DMS153 (cell line): Measurements from ENCODE around the gene LY6G5B.

Experiments used
- DNase-seq: peaks from one replicate; lab custom pipeline; 2025; lab: John Stamatoyannopoulos, UW

Gene LY6G5B, protein sequence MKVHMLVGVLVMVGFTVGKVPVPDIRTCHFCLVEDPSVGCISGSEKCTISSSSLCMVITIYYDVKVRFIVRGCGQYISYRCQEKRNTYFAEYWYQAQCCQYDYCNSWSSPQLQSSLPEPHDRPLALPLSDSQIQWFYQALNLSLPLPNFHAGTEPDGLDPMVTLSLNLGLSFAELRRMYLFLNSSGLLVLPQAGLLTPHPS

DNA sequence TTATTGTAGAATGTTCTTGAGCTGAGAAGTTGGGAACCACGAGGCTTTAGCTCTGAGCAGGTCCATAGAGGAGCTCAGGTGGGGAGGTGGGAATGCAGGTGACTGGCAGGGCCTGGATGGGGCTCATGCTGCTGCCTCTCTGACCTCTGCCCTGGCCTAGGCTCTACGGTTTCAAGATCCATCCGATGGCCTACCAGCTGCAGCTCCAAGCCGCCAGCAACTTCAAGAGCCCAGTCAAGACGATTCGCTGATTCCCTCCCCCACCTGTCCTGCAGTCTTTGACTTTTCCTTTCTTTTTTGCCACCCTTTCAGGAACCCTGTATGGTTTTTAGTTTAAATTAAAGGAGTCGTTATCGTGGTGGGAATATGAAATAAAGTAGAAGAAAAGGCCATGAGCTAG is at the start of gene LY6G5B:
Gene LY6G5B (plus strand): TSS at position 301 of the 400 bp plus-strand sequence. CDS start 975 bp downstream, outside the sequence.
- DNase-seq = no peak

DNA sequence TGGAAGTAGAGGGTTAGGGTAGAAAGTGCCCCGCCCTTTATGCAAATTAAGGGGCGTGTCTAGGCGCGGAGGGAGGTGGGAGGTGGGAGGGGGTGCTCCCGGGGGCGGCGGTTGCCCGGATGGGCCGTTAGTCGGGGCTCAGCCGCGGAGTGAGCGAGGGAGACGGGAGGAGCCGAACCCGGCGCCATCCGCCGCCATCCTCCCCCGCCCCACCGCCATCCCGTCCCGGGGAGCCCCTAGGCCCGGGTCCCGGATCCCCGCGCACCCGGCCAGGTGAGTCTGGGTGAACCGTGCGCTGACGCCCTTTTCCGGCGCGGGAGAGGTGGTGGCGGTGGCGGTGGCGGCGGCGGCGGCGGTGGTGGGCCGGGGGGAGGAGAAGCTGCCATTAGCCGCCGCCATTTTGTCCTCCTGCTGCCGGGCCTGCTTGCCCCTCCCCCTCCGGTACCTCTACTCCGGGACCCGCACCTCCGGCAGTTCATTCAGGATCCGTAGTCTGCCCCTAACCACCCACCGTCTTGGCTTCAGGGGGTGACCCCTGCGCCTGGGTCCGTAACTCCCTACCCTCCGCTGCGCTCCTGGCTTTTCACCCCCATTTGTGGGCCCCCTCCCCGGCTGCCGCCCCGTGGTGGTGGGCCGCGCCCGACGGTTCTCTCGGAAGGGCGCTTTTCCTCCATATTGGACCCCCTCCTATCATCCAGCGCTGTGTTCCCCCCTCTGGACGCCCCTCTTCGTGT is 49.0 kb upstream of the LY6G5B start, which contains the start of gene PRRC2A:
Gene PRRC2A (plus strand): TSS at position 130 of the 734 bp plus-strand sequence. CDS start 2,075 bp downstream, outside the sequence.
- DNase-seq = peak; percentile 51

DNA sequence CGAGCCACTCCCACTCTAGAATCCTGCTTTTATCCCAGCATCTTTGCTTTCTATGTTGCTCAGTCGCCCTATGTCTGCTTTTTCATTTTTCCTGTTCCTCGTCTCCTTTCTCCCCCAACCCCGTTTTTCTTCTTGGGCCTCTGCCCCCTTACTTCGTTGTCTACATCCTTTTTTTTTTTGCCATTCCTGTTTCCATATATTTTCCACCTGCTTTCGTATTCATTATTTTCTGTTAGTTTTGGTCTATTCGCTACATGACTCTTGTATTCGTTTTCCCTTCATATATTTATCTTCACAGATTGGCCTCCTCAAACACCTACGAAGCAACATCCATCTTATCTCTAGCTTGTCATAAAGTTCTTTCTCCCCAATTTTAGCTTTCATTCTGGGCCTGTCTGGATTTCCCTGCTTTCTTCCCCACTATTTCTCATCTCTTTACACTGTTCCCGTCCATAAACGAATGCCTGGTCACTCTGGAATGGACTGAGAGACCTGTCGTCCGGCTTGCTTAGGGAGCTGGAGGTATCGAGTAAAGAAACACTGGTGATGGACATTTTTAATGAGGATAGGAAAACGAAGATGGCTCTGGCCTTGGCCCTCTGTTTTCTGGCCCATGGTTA is 48.3 kb upstream of the LY6G5B start:
- DNase-seq = no peak

DNA sequence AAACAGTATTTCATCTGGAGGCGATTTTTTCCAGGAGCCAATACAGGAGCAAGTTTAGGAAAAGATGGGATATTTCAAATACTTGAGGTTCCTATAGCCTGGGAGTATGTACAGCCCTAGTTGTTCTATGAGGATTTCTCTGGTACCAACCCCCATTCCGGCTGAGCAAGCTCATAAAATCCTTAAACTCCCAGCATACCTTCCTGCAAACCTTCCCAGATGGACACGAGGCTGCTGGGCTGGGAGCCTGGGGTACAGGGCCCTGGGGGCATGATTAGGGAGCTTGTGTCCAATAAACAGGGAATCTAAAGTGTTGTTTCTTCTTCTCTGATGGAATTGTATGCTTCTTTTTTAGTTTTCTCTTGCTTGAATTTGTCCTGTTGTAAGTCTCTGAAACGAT is 47.8 kb upstream of the LY6G5B start:
- no peak for DNase-seq

DNA sequence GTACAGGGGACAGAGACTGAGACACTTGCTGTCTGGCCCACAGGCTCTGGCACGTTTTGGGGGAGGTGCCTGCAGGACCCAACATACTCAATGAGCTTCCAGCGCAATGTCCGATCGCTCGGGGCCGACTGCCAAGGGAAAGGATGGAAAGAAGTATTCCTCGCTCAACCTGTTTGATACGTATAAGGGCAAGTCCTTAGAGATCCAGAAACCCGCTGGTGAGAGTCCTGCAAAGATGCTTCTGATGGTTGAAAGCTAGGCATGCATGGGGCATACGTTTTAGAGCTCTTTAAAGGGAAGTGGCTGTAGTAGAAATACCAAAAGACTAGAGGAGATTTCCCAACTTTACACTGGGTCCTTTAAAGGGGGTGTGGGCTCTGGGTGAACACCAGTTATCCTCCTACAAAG is 47.1 kb upstream of the LY6G5B start:
- no peak for DNase-seq

DNA sequence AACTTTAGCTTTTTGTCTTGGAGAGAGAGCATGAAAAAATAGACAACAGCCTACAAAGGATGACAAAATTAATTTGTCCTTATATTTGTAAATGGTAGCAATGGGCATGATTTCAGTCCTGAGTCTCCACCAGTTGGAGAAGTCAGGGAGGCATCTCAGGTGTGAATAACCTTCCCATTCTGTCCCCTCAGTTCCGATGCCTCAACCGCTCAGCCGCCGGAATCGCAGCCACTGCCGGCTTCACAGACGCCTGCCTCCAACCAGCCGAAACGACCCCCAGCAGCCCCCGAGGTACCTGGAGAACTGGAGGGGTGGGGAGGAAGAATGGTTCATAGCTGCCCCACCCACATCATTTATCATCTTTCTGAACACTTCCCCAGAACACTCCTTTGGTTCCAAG is 45.7 kb upstream of the LY6G5B start:
- no peak for DNase-seq

DNA sequence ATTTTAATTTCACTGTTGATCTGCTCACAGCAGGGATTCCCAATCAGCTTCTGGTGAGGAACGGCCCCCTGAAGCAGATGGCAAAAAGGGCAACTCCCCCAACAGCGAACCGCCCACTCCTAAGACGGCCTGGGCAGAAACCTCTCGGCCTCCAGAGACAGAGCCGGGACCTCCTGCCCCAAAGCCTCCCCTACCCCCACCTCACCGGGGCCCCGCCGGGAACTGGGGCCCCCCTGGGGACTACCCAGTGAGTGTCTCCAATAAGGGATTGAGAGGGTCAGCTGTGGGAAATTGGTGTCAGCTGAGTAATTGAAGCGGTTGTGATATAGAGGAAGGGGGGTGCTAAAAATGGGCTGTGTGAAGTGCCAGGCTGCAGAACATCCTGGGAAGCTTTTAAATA is 42.8 kb upstream of the LY6G5B start:
- no peak for DNase-seq

DNA sequence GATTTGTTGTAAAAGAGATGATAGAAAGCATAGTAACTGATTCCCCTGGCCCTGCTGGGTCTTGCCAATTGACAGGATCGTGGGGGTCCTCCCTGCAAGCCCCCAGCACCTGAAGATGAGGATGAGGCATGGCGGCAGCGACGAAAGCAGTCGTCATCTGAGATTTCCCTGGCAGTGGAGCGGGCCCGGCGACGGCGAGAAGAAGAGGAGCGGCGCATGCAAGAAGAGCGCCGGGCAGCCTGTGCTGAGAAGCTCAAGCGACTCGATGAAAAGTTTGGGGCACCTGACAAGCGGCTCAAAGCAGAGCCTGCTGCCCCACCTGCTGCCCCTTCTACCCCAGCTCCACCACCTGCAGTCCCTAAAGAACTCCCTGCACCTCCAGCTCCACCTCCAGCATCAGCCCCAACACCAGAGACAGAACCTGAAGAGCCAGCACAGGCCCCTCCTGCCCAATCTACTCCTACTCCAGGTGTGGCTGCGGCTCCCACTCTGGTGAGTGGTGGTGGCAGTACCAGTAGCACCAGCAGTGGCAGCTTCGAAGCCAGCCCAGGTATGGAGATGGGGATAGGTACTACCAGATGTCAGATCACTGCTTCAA is 42.0 kb upstream of the LY6G5B start:
- DNase-seq = no peak

DNA sequence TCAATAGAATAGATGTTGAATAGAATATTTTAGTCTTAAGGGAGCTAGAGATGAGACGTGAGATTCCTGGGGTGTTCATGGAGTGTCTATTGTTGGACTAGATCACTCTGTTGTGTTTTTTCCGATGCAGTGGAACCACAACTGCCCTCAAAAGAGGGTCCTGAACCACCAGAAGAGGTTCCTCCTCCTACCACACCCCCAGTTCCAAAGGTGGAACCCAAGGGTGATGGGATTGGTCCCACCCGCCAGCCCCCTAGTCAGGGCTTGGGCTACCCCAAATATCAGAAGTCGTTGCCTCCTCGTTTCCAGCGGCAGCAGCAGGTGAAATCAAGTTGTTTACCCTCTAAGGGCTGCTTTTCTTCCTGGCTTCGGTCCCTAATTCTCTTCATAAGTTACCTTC is 40.8 kb upstream of the LY6G5B start:
- DNase-seq = no peak

DNA sequence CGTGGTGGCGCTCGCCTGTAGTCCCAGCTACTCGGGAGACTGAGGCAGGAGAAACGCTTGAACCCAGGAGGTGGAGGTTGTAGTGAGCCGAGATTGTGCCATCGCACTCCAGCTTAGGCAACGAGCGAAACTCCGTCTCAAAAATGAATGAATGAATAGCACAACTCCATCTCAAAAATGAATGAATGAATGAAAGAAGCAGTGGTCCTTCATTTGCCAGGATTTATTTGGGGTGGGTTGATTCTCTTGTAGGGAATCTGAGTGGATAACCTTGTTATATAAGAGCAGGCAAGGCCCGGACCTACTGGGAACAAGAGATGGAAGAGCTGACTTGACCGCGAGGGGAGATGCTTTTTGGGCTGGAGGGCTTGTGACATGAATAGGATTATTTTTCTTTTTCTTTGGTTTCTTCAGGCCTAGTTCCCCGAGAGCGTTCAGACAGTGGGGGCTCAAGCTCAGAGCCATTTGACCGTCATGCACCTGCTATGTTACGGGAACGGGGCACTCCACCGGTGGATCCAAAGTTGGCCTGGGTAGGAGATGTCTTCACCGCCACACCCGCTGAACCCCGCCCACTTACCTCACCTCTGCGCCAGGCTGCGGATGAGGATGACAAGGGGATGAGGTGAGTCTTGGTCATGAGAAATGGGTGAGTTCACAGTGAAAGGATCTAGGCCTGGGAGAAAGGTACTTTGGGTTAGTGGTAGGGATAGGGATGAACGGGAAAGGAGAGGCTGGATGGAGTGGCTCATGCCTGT is 39.4 kb upstream of the LY6G5B start:
- no peak for DNase-seq

DNA sequence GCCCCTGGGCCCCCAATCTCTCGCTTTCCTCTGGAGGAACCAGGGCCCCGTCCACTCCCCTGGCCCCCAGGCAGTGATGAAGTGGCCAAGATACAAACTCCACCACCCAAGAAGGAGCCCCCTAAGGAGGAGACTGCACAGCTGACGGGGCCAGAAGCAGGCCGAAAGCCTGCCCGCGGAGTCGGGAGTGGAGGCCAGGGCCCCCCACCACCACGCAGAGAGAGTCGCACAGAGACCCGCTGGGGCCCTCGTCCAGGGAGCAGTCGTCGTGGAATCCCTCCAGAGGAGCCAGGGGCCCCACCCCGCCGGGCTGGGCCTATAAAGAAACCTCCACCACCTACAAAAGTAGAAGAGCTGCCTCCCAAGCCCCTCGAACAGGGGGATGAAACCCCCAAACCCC is 38.6 kb upstream of the LY6G5B start:
- DNase-seq = no peak

DNA sequence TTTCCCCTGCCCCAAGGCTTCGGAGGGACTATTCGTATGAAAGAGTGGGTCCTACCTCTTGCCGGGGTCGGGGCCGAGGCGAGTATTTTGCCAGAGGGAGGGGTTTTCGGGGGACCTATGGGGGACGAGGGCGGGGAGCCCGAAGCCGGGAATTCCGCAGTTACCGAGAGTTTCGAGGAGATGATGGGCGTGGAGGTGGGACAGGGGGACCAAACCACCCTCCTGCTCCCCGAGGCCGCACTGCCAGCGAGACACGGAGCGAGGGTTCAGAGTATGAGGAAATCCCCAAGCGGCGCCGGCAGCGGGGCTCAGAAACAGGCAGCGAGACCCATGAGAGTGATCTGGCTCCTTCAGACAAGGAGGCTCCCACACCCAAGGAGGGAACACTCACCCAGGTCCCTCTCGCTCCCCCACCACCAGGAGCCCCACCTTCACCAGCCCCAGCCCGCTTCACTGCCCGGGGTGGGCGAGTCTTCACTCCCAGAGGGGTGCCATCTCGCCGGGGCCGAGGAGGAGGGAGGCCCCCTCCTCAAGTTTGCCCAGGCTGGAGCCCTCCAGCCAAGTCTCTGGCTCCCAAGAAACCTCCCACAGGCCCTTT is 38.0 kb upstream of the LY6G5B start:
- DNase-seq = no peak

DNA sequence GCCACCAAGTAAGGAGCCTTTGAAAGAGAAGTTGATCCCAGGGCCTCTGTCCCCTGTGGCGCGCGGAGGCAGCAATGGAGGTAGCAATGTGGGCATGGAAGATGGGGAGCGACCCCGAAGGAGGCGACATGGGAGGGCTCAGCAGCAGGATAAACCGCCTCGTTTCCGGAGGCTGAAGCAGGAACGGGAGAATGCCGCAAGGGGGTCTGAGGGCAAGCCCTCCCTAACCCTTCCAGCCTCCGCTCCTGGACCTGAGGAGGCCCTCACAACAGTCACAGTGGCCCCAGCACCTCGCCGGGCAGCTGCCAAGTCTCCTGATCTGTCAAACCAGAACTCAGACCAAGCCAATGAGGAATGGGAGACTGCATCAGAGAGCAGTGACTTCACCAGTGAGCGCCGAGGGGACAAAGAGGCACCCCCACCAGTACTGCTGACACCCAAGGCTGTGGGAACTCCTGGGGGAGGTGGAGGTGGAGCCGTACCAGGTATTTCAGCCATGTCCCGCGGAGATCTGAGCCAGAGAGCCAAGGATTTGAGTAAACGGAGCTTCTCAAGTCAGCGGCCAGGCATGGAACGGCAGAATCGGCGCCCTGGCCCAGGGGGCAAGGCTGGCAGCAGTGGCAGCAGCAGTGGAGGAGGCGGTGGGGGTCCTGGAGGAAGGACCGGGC is 37.4 kb upstream of the LY6G5B start:
- DNase-seq = no peak

DNA sequence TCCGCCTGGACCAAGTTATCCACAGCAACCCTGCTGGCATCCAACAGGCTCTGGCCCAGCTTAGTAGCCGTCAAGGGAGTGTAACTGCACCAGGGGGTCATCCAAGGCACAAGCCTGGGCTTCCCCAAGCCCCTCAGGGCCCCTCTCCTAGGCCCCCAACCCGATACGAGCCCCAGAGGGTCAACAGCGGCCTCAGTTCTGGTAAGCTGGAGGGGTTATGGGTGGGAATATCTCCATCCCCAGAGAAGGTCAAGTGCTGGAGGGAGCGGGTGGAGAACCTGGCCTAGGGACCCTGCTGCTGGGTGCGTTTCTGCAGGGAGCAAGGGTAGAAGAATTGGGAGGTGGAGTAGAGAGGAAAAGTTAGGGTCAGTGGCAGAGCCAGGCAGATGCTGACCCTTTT is 36.3 kb upstream of the LY6G5B start:
- DNase-seq = no peak

DNA sequence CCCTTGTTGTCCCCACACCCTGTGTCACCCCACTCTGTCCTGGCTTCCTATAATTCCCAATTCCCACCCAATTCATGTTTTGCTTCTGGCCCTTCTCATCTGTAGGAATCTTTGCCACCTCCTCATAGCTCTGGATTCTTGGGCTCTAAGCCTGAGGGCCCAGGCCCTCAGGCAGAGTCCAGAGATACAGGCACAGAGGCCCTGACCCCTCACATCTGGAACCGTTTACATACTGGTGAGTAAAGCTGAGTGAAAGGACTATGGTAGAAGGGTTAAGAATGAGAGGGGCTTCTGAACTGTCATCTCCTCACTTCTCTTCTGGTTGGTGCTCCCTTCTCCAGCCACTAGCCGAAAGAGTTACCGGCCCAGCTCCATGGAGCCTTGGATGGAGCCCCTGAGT is 35.6 kb upstream of the LY6G5B start:
- no peak for DNase-seq

DNA sequence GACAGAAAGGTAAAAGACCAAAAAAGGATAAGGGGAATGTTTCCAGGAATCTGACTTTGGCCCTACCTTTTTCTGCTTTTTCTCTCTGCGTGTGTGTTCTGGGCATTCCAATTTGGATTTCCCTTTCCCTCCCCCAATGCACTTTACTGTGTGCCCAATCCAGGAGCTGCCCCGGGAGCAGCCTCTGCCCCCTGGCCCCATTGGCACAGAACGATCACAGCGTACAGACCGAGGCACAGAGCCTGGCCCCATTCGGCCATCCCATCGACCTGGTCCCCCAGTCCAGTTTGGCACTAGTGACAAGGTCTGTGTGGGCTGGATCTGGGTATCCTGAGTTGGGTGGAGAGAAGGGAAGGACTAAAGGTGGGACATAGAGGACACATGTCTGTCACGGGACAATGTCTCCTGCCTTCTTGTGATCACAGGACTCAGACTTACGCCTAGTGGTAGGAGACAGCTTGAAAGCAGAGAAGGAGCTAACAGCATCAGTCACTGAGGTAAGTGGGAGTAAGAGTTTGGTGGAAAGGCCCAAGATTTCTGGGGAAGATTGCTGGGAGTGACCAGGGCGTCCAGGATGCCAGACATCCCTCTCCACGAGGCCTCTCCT is 34.7 kb upstream of the LY6G5B start:
- DNase-seq = no peak

DNA sequence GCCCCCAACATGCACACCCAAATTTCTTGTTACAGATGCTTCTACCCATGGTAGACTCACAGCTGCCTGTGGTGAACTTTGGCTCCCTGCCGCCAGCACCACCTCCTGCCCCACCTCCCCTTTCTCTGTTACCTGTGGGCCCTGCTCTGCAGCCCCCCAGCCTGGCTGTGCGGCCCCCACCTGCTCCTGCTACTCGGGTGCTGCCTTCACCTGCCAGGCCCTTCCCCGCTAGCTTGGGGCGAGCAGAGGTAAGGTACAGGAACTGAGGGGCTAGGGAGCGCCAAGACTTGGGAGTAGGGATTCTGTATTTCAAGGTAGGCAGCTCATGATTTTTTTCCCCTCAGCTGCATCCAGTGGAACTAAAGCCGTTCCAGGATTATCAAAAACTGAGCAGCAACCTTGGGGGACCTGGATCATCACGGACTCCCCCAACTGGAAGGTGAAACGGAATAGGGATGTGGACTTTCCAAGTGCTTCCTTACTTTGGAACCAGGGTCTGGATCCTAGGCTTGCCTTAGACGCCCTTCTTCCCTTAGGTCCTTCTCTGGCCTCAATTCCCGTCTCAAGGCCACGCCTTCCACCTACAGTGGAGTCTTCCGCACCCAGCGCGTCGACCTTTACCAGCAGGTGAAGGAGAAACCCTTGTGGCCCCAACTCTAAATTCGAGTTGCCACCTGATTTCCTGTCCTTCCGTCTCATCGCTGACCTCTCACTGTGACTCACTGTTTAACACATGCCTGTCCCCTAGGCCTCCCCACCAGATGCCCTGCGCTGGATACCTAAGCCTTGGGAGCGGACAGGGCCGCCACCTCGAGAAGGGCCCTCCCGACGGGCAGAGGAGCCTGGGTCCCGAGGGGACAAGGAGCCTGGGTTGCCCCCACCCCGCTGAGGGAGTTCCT is 32.8 kb upstream of the LY6G5B start:
- DNase-seq = no peak

DNA sequence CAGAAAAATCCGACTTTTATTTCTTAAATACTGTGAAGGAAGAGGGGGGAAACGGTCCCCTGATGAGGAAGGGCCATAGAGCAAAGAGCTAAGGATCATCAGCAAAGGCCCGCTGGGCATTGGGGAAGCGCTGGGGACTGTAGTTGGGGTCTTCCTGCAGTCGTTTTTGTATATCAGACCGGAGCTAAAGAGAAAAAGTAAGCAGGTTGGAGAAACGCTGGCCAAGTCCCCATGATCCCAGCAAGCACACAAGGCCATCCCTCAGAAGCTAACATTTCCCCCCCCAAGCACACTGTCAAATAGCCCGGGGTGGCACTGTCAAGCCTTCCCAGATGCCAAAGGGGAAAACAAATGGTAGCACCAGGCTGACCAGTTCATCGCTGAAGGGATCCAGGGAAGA is 30.7 kb upstream of the LY6G5B start:
- no peak for DNase-seq

DNA sequence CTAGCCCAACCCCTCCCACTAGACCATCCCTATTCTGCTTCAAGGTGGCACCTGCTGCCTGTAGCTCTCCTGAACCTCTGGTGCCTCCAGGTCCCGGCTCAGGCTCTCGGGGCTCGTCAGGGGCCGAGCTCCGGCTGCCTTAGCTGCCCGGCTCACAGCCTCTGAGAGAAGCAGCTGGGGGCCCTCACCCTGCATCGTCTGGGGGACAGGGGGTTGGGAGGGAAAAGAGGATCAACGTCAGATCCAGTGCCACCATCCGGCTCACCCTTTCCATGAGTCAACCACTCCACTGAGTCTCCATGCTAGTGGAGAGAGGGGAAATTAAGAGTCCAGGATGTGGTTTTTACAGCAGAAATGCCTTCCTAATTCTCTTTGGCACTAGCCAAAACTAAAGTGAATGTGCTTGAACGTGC is 30.3 kb upstream of the LY6G5B start:
- no peak for DNase-seq

DNA sequence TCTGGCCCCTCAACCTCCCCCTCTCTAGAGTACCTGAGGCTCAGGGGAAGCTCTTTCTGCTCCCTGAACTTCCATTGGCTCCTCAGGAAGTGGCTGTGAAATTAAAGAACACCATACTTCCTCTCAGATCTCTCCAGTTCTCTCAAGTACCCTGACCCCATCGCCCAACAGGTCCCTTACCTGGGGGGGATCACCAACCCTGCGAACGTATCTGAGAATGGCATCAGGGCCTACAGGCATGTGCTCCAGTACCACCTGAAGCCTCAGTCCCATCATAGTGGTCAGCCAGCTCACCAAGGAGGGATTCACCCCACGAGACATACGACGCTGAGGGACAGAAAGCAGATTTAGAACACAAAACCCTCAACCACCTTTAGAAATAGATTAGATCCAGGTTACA is 29.2 kb upstream of the LY6G5B start:
- DNase-seq = no peak
